K562 (cell line): ENCODE measurements around the gene TMEM132D. TPM values are rescaled to one million over a fixed set of nuclear protein-coding genes. Genes with fewer than 3 reads are reported as not detected.

Experiments
- ATAC-seq: fragments of 200-7000 bp; cut with Tn5 transposase; 3 replicates; pipeline ENCODE4 v1.9.1; 2020; ENCODE audit warnings: moderate library complexity
- BruUV-seq: library from RNA; stranded (reverse); fragments of 400-500 nt; replicated peaks from 2 replicates; lab custom pipeline; 2021; lab: Mats Ljungman, UMichigan
- CTCF ChIA-PET: fragments of 300-600 bp; formaldehyde crosslinking; extraction: SDS; loops from one replicate; lab custom pipeline; 2021; ENCODE audit warnings: low intra/inter-chr PET ratio; lab: Yijun Ruan, JAX
- POLR2A ChIA-PET: fragments of 300-600, 350-650 bp; sonication (Branson Sonifier 250); formaldehyde crosslinking; extraction: SDS; loops from one replicate; lab custom pipeline; 2021; ENCODE audit warnings: antibody characterized with exemption, inconsistent platforms; lab: Yijun Ruan, JAX
- DNase-seq, 4 experiments: peaks; one replicate each; pipeline versions ENCODE4 v3.0.0 to v3.0.0-alpha.2; 2011 to 2018; ENCODE audit warnings: low spot score in 3 of 4, mixed read lengths in 3 of 4; ENCODE audit errors: extremely low read depth in 1 of 4
- FAIRE-seq: peaks from 2 replicates; lab custom pipeline; 2011; peaks lifted over from hg19 to GRCh38; lab: Jason Lieb, UNC
- H2AFZ ChIP-seq: 2 replicates; pipeline ENCODE4 v1.6.0; 2011; ENCODE audit warnings: low read depth, low read length, control low read depth, inconsistent platforms
- H3K27ac ChIP-seq: fragments of 200-600 bp; 3 replicates; pipeline ENCODE4 v1.8.0; 2011; ENCODE audit warnings: low read depth, mild to moderate bottlenecking, control low read depth, inconsistent platforms, low read length, moderate library complexity, mixed read lengths; ENCODE audit errors: extremely low read depth
- H3K27me3 ChIP-seq, 2 experiments: fragments of 300-600 bp in 1 of 2; 2 replicates in 1 of 2; 3 replicates in 1 of 2; pipeline versions ENCODE4 v1.6.0 to v1.8.0; 2011; ENCODE audit warnings: inconsistent platforms in 2 of 2, low read length in 2 of 2, mild to moderate bottlenecking in 1 of 2, mixed read lengths in 1 of 2, moderate library complexity in 1 of 2; ENCODE audit not compliant: control insufficient read depth in 2 of 2, insufficient read depth in 2 of 2
- H3K36me3 ChIP-seq: fragments of 300-600 bp; 3 replicates; pipeline ENCODE4 v1.8.0; 2011; ENCODE audit warnings: mild to moderate bottlenecking, low read length, inconsistent platforms; ENCODE audit not compliant: control insufficient read depth, insufficient read depth
- H3K4me1 ChIP-seq, 2 experiments: fragments of 200-600 bp in 1 of 2; replicated peaks in 1 of 2; 2 replicates in 1 of 2; 3 replicates in 1 of 2; pipeline versions ENCODE4 v1.5.1 to v1.8.0; 2011; ENCODE audit warnings: inconsistent platforms in 2 of 2, low read length in 2 of 2, mild to moderate bottlenecking in 1 of 2, mixed read lengths in 1 of 2, moderate library complexity in 1 of 2; ENCODE audit not compliant: control insufficient read depth in 2 of 2, insufficient read depth in 2 of 2
- H3K4me2 ChIP-seq: 2 replicates; pipeline ENCODE4 v1.6.1; 2011; ENCODE audit warnings: low read length, control low read depth, inconsistent platforms, mixed read lengths; ENCODE audit not compliant: insufficient read depth
- H3K4me3 ChIP-seq: fragments of 200-600 bp; sonication (generic), shearing (Covaris generic); 2 replicates; pipeline ENCODE4 v1.5.1; 2016; ENCODE audit warnings: control low read depth, inconsistent platforms
- H3K79me2 ChIP-seq: fragments of 200-600 bp; 3 replicates; pipeline ENCODE4 v1.8.0; 2011; ENCODE audit warnings: low read length, inconsistent platforms; ENCODE audit not compliant: control insufficient read depth, insufficient read depth
- H3K9ac ChIP-seq, 2 experiments: 2 replicates each; pipeline versions ENCODE4 v1.6.0 to v1.6.1; 2011; ENCODE audit warnings: low read depth in 2 of 2, low read length in 2 of 2, control low read depth in 1 of 2, inconsistent platforms in 1 of 2, mild to moderate bottlenecking in 1 of 2, mixed read lengths in 1 of 2; ENCODE audit not compliant: insufficient read depth in 1 of 2
- H3K9me1 ChIP-seq: one replicate; pipeline ENCODE4 v1.6.0; 2011; ENCODE audit warnings: inconsistent platforms, mild to moderate bottlenecking, low read length, moderate library complexity; ENCODE audit not compliant: control insufficient read depth, insufficient read depth
- H3K9me3 ChIP-seq: replicated peaks from 2 replicates; pipeline ENCODE4 v1.5.1; 2011; ENCODE audit warnings: low read depth, low read length, inconsistent platforms; ENCODE audit not compliant: control insufficient read depth, insufficient read depth
- H4K20me1 ChIP-seq: replicated peaks from 2 replicates; pipeline ENCODE4 v1.6.1; 2011; ENCODE audit warnings: low read length, inconsistent platforms, mixed read lengths; ENCODE audit not compliant: control insufficient read depth, insufficient read depth
- FOXK1 ChIP-seq: sonication (generic); formaldehyde crosslinking; IDR thresholded peaks from 2 replicates; pipeline ENCODE4 v1.8.0; 2022; ENCODE audit warnings: missing genetic modification reagents, mild to moderate bottlenecking, borderline replicate concordance
- HDAC2 ChIP-seq: fragments of 450-650 bp; IDR thresholded peaks from 2 replicates; pipeline ENCODE4 v1.6.1; 2016; ENCODE audit warnings: mild to moderate bottlenecking
- MECOM ChIP-seq: fragments of 250-450 bp; sonication (Bioruptor Pico); IDR thresholded peaks from 2 replicates; pipeline ENCODE4 v1.8.0; 2022; ENCODE audit warnings: inconsistent platforms
- MYBL2 ChIP-seq, 2 experiments: fragments of 450-650 bp in 1 of 2; sonication (generic) in 1 of 2; formaldehyde crosslinking in 1 of 2; IDR thresholded peaks; 2 replicates each; pipeline versions ENCODE4 v1.6.1 to v1.8.1; 2017 to 2022; ENCODE audit warnings: borderline replicate concordance in 1 of 2, inconsistent platforms in 1 of 2, low read depth in 1 of 2, mild to moderate bottlenecking in 1 of 2, missing genetic modification reagents in 1 of 2, moderate library complexity in 1 of 2
- MYC ChIP-seq, 2 experiments: fragments of 250-450 bp in 1 of 2; sonication (Bioruptor Pico) in 1 of 2; IDR thresholded peaks; 2 replicates each; pipeline versions ENCODE4 v1.5.1 to v1.6.1; 2012 to 2021; ENCODE audit warnings: low read depth in 2 of 2, borderline replicate concordance in 1 of 2, improper control_type of control experiment in 1 of 2, low read length in 1 of 2, mild to moderate bottlenecking in 1 of 2, moderate library complexity in 1 of 2
- PHB ChIP-seq: fragments of 250-450 bp; sonication (Bioruptor Pico); IDR thresholded peaks from 2 replicates; pipeline ENCODE4 v1.5.0; 2021
- PHF20 ChIP-seq: fragments of 450-650 bp; IDR thresholded peaks from 2 replicates; pipeline ENCODE4 v1.6.1; 2018; ENCODE audit not compliant: partially characterized antibody
- PHF21A ChIP-seq: fragments of 450-650 bp; IDR thresholded peaks from 2 replicates; pipeline ENCODE4 v1.6.1; 2017; ENCODE audit warnings: low read depth, borderline replicate concordance
- POLR2H ChIP-seq: IDR thresholded peaks from 2 replicates; pipeline ENCODE4 v1.6.1; 2016; ENCODE audit warnings: missing genetic modification characterization, low read depth, mild to moderate bottlenecking, control low read depth, missing compliant biosample characterization, moderate library complexity
- USF1 ChIP-seq: sonication (generic); formaldehyde crosslinking; IDR thresholded peaks from 2 replicates; pipeline ENCODE4 v1.9.0; 2022; ENCODE audit warnings: mild to moderate bottlenecking, missing genetic modification reagents
- ZC3H8 ChIP-seq: fragments of 450-650 bp; IDR thresholded peaks from 2 replicates; pipeline ENCODE4 v1.6.1; 2017
- ZKSCAN3 ChIP-seq: fragments of 250-450 bp; sonication (Bioruptor Pico); IDR thresholded peaks from 2 replicates; pipeline ENCODE4 v1.4.0; 2020
- ZNF165 ChIP-seq: fragments of 250-450 bp; sonication (Bioruptor Pico); IDR thresholded peaks from 2 replicates; pipeline ENCODE4 v1.4.0; 2020; ENCODE audit warnings: borderline replicate concordance
- ZNF224 ChIP-seq: sonication (generic); formaldehyde crosslinking; IDR thresholded peaks from 2 replicates; pipeline ENCODE4 v1.8.0; 2022; ENCODE audit warnings: mild to moderate bottlenecking, missing genetic modification reagents
- WGBS: fragments of 100-300 bp; shearing (Covaris generic); methylation state at CpG from one replicate; pipeline ENCODE4 v1.1.6; 2016; ENCODE audit warnings: low coverage, mixed read lengths; ENCODE audit not compliant: insufficient coverage; ENCODE audit errors: missing lambda C conversion rate; 5-methylcytosine and 5-hydroxymethylcytosine counted together
- in situ Hi-C: fragments of 300-500 bp; cut with MboI; formaldehyde crosslinking; loops from 4 replicates; pipeline ENCODE4 v1.15.0; 2018; ENCODE audit warnings: inconsistent platforms, mixed read lengths
- intact Hi-C: fragments of 100-400 bp; cut with micrococcal nuclease; formaldehyde crosslinking; loops from 2 replicates; pipeline ENCODE4 v1.14.2; 2022
- polyA plus RNA-seq, 8 experiments: library from polyadenylated mRNA; depleted of rRNA in 4 of 8; stranded (reverse) in 5 of 8; unstranded in 3 of 8; fragments of >200 nt; fragmentation: Nextera tagmentation in 2 of 8; fragmentation: Illumina TruSeq in 1 of 8; extraction: Ambion mirVana in 2 of 8; extraction: Trizol in 1 of 8; gene quantifications; 2 replicates each; pipeline versions ENCODE4 v1.2.1 to v1.2.3, GENCODE V29; 2011 to 2014; ENCODE audit warnings: inconsistent platforms in 1 of 8, missing spikeins in 1 of 8
- total RNA-seq, 7 experiments: library from RNA; depleted of rRNA in 6 of 7; stranded (reverse); fragments of >200 nt in 6 of 7; fragmentation: Illumina TruSeq in 2 of 7; extraction: Trizol in 2 of 7; gene quantifications; 2 replicates each; pipeline versions ENCODE4 v1.2.1 to v1.2.3, GENCODE V29; 2011 to 2021; ENCODE audit warnings: low replicate concordance in 1 of 7

The TMEM132D gene
- total and polyA plus RNA-seq, 9 of the 15 experiments (the other 6 are each of a cell fraction or from before 2014, with no cell fraction given): not detected

- peaks cover 0 to 18% of the 10 kb centered on the region in 2 experiments; a peak in 2 of 5 replicates for H3K27me3 ChIP-seq
- DNase-seq (no peak), FAIRE-seq (no peak), ATAC-seq (no peak)
- no peak overlapping the region for H3K4me3 ChIP-seq
- no TSS peak for BruUV-seq
- no peaks in the 10 kb centered on the region for H4K20me1 ChIP-seq
- no peaks in the 10 kb centered on the region for H3K9me3 ChIP-seq
- no peaks in the 10 kb centered on the region for H3K4me1 ChIP-seq
- WGBS: 0% methylated on average over 3 of the region's 3 CpGs
- in situ Hi-C loops (no loop called here), intact Hi-C loops (no loop called here)
- no peak overlapping the region for H3K27ac ChIP-seq
- no peaks in the 10 kb centered on the region for H3K36me3 ChIP-seq
- POLR2A ChIA-PET: interaction anchor here (0.6 to 1.2 kb wide), 3 partner anchors 11 to 17 kb away, joined by 3 to 5 read pairs (median 5); no protein-coding TSS in a partner anchor
- no peak overlapping the region for H3K4me2 ChIP-seq
- CTCF ChIA-PET: no interaction called here
- H3K9me1 ChIP-seq: no peaks in the 10 kb centered on the region
- no peak for TF ChIP-seq ZC3H8
- no peak for TF ChIP-seq PHB (CRISPR knock-in tag)
- no peak for TF ChIP-seq PHF20
- TF ChIP-seq ZKSCAN3 (CRISPR knock-in tag): no peak
- TF ChIP-seq ZNF224 (CRISPR knock-in tag): no peak
- TF ChIP-seq MYBL2 (IDR thresholded peaks at IDR 0.05; ENCODE audit: low read depth): no peak
- no peak for TF ChIP-seq MYBL2 (CRISPR knock-in tag; IDR thresholded peaks at IDR 0.05; ENCODE audit: borderline replicate concordance)
- no peak for TF ChIP-seq MYC (IDR thresholded peaks at IDR 0.05; ENCODE audit: low read depth, low read length)
- no peak for TF ChIP-seq MYC (CRISPR knock-in tag; IDR thresholded peaks at IDR 0.05; ENCODE audit: borderline replicate concordance, low read depth)
- TF ChIP-seq MECOM (CRISPR knock-in tag): no peak
- no peak for TF ChIP-seq POLR2H (tag)
- no peak for TF ChIP-seq ZNF165 (CRISPR knock-in tag)
- no peak for TF ChIP-seq PHF21A
- TF ChIP-seq FOXK1 (CRISPR knock-in tag): no peak
- TF ChIP-seq USF1 (CRISPR knock-in tag): no peak
- no peak for TF ChIP-seq HDAC2
- H3K9ac ChIP-seq: no peak overlapping the region
- no peaks in the 10 kb centered on the region for H3K79me2 ChIP-seq
- H2AFZ ChIP-seq: no peak overlapping the region
Measured at GRCh38 chr12:129719416-129719815, 184.4 kb downstream of the TMEM132D start.
